Measurements from ENCODE around the gene WNT9B. TPM values are rescaled to one million over a fixed set of nuclear protein-coding genes. Genes with fewer than 3 reads are reported as not detected.

WNT9B gene
- total and polyA plus RNA-seq, 9 of the 15 experiments (the other 6 are each of a cell fraction or from before 2014, with no cell fraction given): not detected

GRCh38 chr17:46857600-46857999 lies 6.2 kb downstream of the WNT9B start:
- H3K27ac ChIP-seq (ENCODE audit: extremely low read depth, low read depth, low read length): no peak overlapping the region
- no TSS peak for BruUV-seq (replicated peaks)
- ATAC-seq (no peak), FAIRE-seq (no peak), DNase-seq (ENCODE audit: extremely low read depth in 1 of 4, low spot score in 3 of 4) (no peak)
- H3K79me2 ChIP-seq (ENCODE audit: control insufficient read depth, insufficient read depth, low read length): no peaks in the 10 kb centered on the region
- H2AFZ ChIP-seq (ENCODE audit: low read depth, low read length): no peak overlapping the region
- no peaks in the 10 kb centered on the region for H3K9me3 ChIP-seq (replicated peaks; ENCODE audit: control insufficient read depth, insufficient read depth, low read depth, low read length)
- intact Hi-C loops (cut with micrococcal nuclease) (no loop called here), in situ Hi-C loops (cut with MboI) (no loop called here)
- CTCF ChIA-PET (ENCODE audit: low intra/inter-chr PET ratio): no interaction called here
- H3K27me3 ChIP-seq (ENCODE audit: control insufficient read depth in 2 of 2, insufficient read depth in 2 of 2, low read length in 2 of 2): peaks cover 0 to 1% of the 10 kb centered on the region in 2 experiments; a peak in 1 of 5 replicates
- H3K36me3 ChIP-seq (ENCODE audit: control insufficient read depth, insufficient read depth, low read length): no peaks in the 10 kb centered on the region
- H3K4me3 ChIP-seq: no peak overlapping the region
- no peaks in the 10 kb centered on the region for H3K9me1 ChIP-seq (ENCODE audit: control insufficient read depth, insufficient read depth, low read length)
- POLR2A ChIA-PET: no interaction called here
- H3K4me2 ChIP-seq (ENCODE audit: insufficient read depth, low read length): no peak overlapping the region
- H3K9ac ChIP-seq (ENCODE audit: insufficient read depth in 1 of 2, low read depth in 2 of 2, low read length in 2 of 2): no peak overlapping the region
- no peaks in the 10 kb centered on the region for H4K20me1 ChIP-seq (replicated peaks; ENCODE audit: control insufficient read depth, insufficient read depth, low read length)
- TF ChIP-seq ZNF79 (CRISPR knock-in tag; IDR thresholded peaks at IDR 0.05; ENCODE audit: low read depth) (no peak), SIX5 (IDR thresholded peaks at IDR 0.05; ENCODE audit: borderline replicate concordance in 1 of 2, insufficient read depth in 1 of 2, low read depth in 1 of 2, low read length in 2 of 2) (no peak), ZNF354B (CRISPR knock-in tag; IDR thresholded peaks at IDR 0.05) (no peak), ZNF57 (CRISPR knock-in tag; IDR thresholded peaks at IDR 0.05) (no peak), ATF3 (IDR thresholded peaks at IDR 0.05) (no peak), ATF3 (CRISPR knock-in tag; conservative IDR thresholded peaks at IDR 0.05) (no peak), FOXP1 (CRISPR knock-in tag; IDR thresholded peaks at IDR 0.05) (no peak), MLX (CRISPR knock-in tag; conservative IDR thresholded peaks at IDR 0.05) (no peak), CBFA2T2 (conservative IDR thresholded peaks at IDR 0.05) (no peak), ZNF707 (CRISPR knock-in tag; conservative IDR thresholded peaks at IDR 0.05) (no peak), RUNX1 (IDR thresholded peaks at IDR 0.05; ENCODE audit: low read depth) (no peak)
- 17% methylated on average over 1 of the region's 1 CpG for WGBS (ENCODE audit: insufficient coverage, low coverage, missing lambda C conversion rate)
- peaks cover 4 to 5% of the 10 kb centered on the region in 2 experiments; a peak in 2 of 5 replicates for H3K4me1 ChIP-seq (replicated peaks in 1 of 2; ENCODE audit: control insufficient read depth in 2 of 2, insufficient read depth in 2 of 2, low read length in 2 of 2)

Data from K562 (cell line).